Hepatocyte (in vitro differentiated cells): ENCODE measurements around the gene PTPRU. TPM values are rescaled to one million over a fixed set of nuclear protein-coding genes. Genes with fewer than 3 reads are reported as not detected.

Source experiments
- DNase-seq: peaks from one replicate; pipeline ENCODE4 v3.0.0-alpha.2; 2016; ENCODE audit warnings: low spot score
- H2AFZ ChIP-seq: fragments of 200-600 bp; sonication (generic); 2 replicates; pipeline ENCODE4 v1.6.0; 2016; ENCODE audit warnings: antibody characterized with exemption, mild to moderate bottlenecking
- H3K27ac ChIP-seq: fragments of 200-600 bp; sonication (generic); 2 replicates; pipeline ENCODE4 v1.5.1; 2016; ENCODE audit warnings: mild to moderate bottlenecking
- H3K27me3 ChIP-seq: fragments of 200-600 bp; sonication (generic); 2 replicates; pipeline ENCODE4 v1.6.1; 2016
- H3K36me3 ChIP-seq: fragments of 200-600 bp; sonication (generic); replicated peaks from 2 replicates; pipeline ENCODE4 v1.5.1; 2016; ENCODE audit warnings: low read depth; ENCODE audit not compliant: insufficient read depth
- H3K4me1 ChIP-seq: fragments of 200-600 bp; sonication (generic); 2 replicates; pipeline ENCODE4 v1.5.1; 2016; ENCODE audit warnings: mild to moderate bottlenecking, moderate library complexity; ENCODE audit not compliant: insufficient read depth
- H3K4me2 ChIP-seq: fragments of 200-600 bp; sonication (generic); 2 replicates; pipeline ENCODE4 v1.6.0; 2016
- H3K4me3 ChIP-seq: fragments of 200-600 bp; sonication (generic); 2 replicates; pipeline ENCODE4 v1.5.1; 2016; ENCODE audit warnings: mild to moderate bottlenecking
- H3K79me2 ChIP-seq: fragments of 200-600 bp; sonication (generic); 2 replicates; pipeline ENCODE4 v1.6.0; 2017; ENCODE audit warnings: mild to moderate bottlenecking
- H3K9me2 ChIP-seq: fragments of 200-600 bp; sonication (generic); replicated peaks from 2 replicates; pipeline ENCODE4 v1.6.0; 2017; ENCODE audit warnings: mild to moderate bottlenecking; ENCODE audit not compliant: insufficient read depth
- H3K9me3 ChIP-seq: fragments of 200-600 bp; sonication (generic); 2 replicates; pipeline ENCODE4 v1.5.1; 2016; ENCODE audit warnings: low read depth, mild to moderate bottlenecking
- H4K20me1 ChIP-seq: fragments of 200-600 bp; sonication (generic); 2 replicates; pipeline ENCODE4 v1.6.0; 2016; ENCODE audit warnings: mild to moderate bottlenecking; ENCODE audit not compliant: insufficient read depth, poor library complexity, severe bottlenecking
- EZH2 ChIP-seq: fragments of 200-600 bp; sonication (generic); IDR thresholded peaks from 2 replicates; pipeline ENCODE4 v1.6.1; 2016; ENCODE audit warnings: antibody characterized with exemption, mild to moderate bottlenecking, borderline replicate concordance
- EZH2phosphoT487 ChIP-seq: fragments of 200-600 bp; sonication (generic); IDR thresholded peaks from one replicate; pipeline ENCODE4 v1.6.1; 2018; ENCODE audit warnings: antibody characterized with exemption, mild to moderate bottlenecking, low read depth, moderate library complexity; ENCODE audit not compliant: unreplicated experiment, severe bottlenecking
- WGBS: methylation state at CpG from one replicate; pipeline ENCODE4 v1.1.6; 2016; ENCODE audit warnings: low lambda C conversion rate; ENCODE audit errors: missing lambda C conversion rate; 5-methylcytosine and 5-hydroxymethylcytosine counted together
- polyA plus RNA-seq: library from polyadenylated mRNA; unstranded; fragments of >200 nt; fragmentation: Nextera tagmentation; extraction: Ambion mirVana; gene quantifications from 2 replicates; pipeline ENCODE4 v1.2.1, GENCODE V29; 2016
- total RNA-seq: library from RNA; depleted of rRNA; stranded (reverse); fragments of >200 nt; gene quantifications from 2 replicates; pipeline ENCODE4 v1.2.3, GENCODE V29; 2014
- TF ChIP-seq, protein P1 (sequence below): fragments of 200-600 bp; sonication (generic); IDR thresholded peaks from 2 replicates; pipeline ENCODE4 v1.5.1; 2016; ENCODE audit warnings: antibody characterized with exemption, mild to moderate bottlenecking; ENCODE audit not compliant: poor library complexity

PTPRU gene
- total and polyA plus RNA-seq, 2 experiments from 2014 or later, result 34.3 to 38.7 TPM

DNA sequence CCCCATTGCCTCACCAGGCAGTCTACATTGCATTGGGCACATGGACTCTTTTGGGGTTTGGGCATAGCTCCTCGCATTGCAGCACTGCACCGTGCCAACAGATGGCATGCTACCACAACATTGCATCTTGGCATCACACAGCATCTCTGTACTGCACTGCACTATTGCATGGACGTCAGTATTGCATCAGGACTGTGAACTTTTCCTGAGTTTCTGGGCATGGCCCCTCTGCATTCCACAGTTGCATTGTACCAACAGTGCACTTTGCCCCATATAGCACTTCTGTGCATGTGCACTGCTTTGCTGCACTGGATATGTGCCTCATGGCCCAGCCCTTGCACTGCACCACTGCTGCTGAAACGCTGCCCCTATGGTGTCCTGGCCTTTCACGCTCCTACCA lies 9.6 kb downstream of the PTPRU start:
- Histone ChIP-seq H4K20me1 (peaks cover 4% of the 10 kb centered on the region), H3K9me2 (no peaks in the 10 kb centered on the region), H3K79me2 (peaks cover 44% of the 10 kb centered on the region), H3K9me3 (no peaks in the 10 kb centered on the region), H3K36me3 (no peaks in the 10 kb centered on the region), H3K4me3 (no peak overlapping the region), H3K27ac (no peak overlapping the region), H2AFZ (no peak overlapping the region), H3K27me3 (no peaks in the 10 kb centered on the region), H3K4me2 (no peak overlapping the region), H3K4me1 (peaks cover 25% of the 10 kb centered on the region)
- TF ChIP-seq EZH2, result no peak
- TF ChIP-seq, protein P1, sequence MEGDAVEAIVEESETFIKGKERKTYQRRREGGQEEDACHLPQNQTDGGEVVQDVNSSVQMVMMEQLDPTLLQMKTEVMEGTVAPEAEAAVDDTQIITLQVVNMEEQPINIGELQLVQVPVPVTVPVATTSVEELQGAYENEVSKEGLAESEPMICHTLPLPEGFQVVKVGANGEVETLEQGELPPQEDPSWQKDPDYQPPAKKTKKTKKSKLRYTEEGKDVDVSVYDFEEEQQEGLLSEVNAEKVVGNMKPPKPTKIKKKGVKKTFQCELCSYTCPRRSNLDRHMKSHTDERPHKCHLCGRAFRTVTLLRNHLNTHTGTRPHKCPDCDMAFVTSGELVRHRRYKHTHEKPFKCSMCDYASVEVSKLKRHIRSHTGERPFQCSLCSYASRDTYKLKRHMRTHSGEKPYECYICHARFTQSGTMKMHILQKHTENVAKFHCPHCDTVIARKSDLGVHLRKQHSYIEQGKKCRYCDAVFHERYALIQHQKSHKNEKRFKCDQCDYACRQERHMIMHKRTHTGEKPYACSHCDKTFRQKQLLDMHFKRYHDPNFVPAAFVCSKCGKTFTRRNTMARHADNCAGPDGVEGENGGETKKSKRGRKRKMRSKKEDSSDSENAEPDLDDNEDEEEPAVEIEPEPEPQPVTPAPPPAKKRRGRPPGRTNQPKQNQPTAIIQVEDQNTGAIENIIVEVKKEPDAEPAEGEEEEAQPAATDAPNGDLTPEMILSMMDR, result peak; percentile 42
- DNase-seq, result no peak
- 71% methylated on average over 5 of the region's 5 CpGs for WGBS

DNA sequence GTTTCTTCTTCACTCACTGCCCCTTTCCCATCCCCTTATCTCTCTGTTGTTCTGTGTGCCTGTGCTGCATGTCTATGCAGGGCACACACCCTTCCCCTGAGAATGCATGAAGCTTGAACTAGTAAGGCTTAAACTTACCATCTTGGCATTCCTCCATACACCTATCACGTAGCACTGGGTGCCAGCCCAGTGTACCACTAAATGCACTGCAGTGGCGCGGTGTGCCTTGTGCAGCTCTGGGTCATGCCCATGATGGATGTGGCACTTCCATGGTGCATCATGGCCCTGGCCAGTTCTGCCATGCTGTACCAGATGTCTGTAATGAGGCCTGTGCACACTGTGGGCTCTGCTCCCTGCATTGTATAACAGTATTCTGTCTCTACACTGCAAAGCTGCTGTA lies 10.7 kb downstream of the PTPRU start:
- Histone ChIP-seq H3K27me3 (no peaks in the 10 kb centered on the region), H3K4me2 (no peak overlapping the region), H3K9me2 (no peaks in the 10 kb centered on the region), H3K9me3 (no peaks in the 10 kb centered on the region), H3K4me3 (no peak overlapping the region), H3K36me3 (no peaks in the 10 kb centered on the region), H2AFZ (no peak overlapping the region), H4K20me1 (peaks cover 4% of the 10 kb centered on the region), H3K79me2 (peaks cover 34% of the 10 kb centered on the region), H3K4me1 (peaks cover 25% of the 10 kb centered on the region), H3K27ac (no peak overlapping the region)
- no peak for DNase-seq
- WGBS, result 96% methylated on average over 3 of the region's 3 CpGs
- TF ChIP-seq, protein P1, result no peak
- TF ChIP-seq EZH2 (no peak), EZH2phosphoT487 (no peak)

DNA sequence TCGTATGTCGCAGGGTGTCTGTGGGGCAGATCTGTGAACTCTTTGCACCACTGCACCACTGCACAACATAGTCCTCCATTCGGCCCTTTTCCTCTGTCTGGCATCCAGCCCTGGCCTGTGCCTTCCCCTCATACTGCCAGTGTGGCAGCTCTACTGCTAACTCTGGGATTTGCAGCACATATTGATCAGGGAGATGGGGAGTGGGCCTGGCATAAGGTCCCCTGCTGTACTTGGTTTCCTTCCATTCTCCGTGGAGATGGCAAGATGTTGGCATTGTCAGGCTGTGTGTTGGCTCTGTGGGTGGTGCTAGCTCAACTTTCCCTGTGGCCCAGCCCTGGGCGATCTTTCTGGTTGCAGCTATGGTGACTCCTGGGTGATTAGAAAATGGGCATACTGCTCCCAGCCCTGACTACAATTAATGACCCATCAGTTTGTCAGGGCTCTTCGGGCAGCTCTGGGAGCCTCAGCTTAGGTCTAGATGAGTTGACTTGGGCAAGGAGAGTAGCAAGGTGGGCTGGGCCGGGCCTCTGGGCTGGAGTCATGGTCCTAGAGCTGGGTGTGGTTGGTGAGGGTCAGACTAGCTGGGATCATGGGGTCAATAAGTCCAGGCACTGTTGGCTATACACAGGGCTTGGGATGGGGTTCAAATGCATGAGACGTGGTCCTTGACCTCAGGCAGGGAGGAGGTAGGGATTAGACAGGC lies 11.4 kb downstream of the PTPRU start:
- no peak overlapping the region for H3K27ac ChIP-seq
- H3K79me2 ChIP-seq, result peaks cover 27% of the 10 kb centered on the region
- peaks cover 25% of the 10 kb centered on the region for H3K4me1 ChIP-seq
- DNase-seq, result no peak
- no peak overlapping the region for H2AFZ ChIP-seq
- H4K20me1 ChIP-seq, result peaks cover 4% of the 10 kb centered on the region
- H3K9me2 ChIP-seq, result no peaks in the 10 kb centered on the region
- H3K4me3 ChIP-seq, result no peak overlapping the region
- H3K27me3 ChIP-seq, result no peaks in the 10 kb centered on the region
- H3K4me2 ChIP-seq, result no peak overlapping the region
- no peaks in the 10 kb centered on the region for H3K9me3 ChIP-seq
- no peaks in the 10 kb centered on the region for H3K36me3 ChIP-seq
- TF ChIP-seq EZH2, result no peak
- TF ChIP-seq, protein P1, result no peak
- TF ChIP-seq EZH2phosphoT487, result no peak
- WGBS, result 93% methylated on average over 8 of the region's 8 CpGs
